ENCODE results near the gene RACK1.

GRCh38 chr5:181198905-181199519 is 44.7 kb downstream of the RACK1 start:
- TF ChIP-seq POLR2AphosphoS5 (IDR thresholded peaks at IDR 0.05; ENCODE audit: borderline replicate concordance, low read depth, low read length), result no peak
- TF ChIP-seq EZH2 (IDR thresholded peaks at IDR 0.05), result no peak
